Endodermal cell (in vitro differentiated cells): Measurements from ENCODE around the gene ZNF236. TPM values are rescaled to one million over a fixed set of nuclear protein-coding genes. Genes with fewer than 3 reads are reported as not detected.

Source experiments
- DNase-seq: peaks from one replicate; pipeline ENCODE4 v3.0.0-alpha.2; 2017
- H3K27ac ChIP-seq: 2 replicates; pipeline ENCODE4 v1.5.1; 2013; ENCODE audit warnings: mild to moderate bottlenecking, low read depth, low read length, moderate library complexity
- H3K27me3 ChIP-seq: 2 replicates; pipeline ENCODE4 v1.6.1; 2013; ENCODE audit warnings: mild to moderate bottlenecking, low read length, moderate library complexity; ENCODE audit not compliant: insufficient read depth, control insufficient read depth, poor library complexity, severe bottlenecking
- H3K36me3 ChIP-seq: 2 replicates; pipeline ENCODE4 v1.7.0; 2013; ENCODE audit warnings: mild to moderate bottlenecking, low read length, moderate library complexity; ENCODE audit not compliant: control insufficient read depth, insufficient read depth
- H3K4me1 ChIP-seq: one replicate; pipeline ENCODE4 v1.7.0; 2013; ENCODE audit warnings: low read length; ENCODE audit not compliant: control insufficient read depth, insufficient read depth
- H3K4me3 ChIP-seq: 2 replicates; pipeline ENCODE4 v1.5.1; 2013; ENCODE audit warnings: mild to moderate bottlenecking, low read length, moderate library complexity
- H3K9ac ChIP-seq: 2 replicates; pipeline ENCODE4 v1.6.1; 2013; ENCODE audit warnings: mild to moderate bottlenecking, low read length, moderate library complexity; ENCODE audit not compliant: poor library complexity, severe bottlenecking; ENCODE audit errors: extremely low read depth
- H3K9me3 ChIP-seq: 2 replicates; pipeline ENCODE4 v1.6.1; 2013; ENCODE audit warnings: mild to moderate bottlenecking, low read length, moderate library complexity; ENCODE audit not compliant: control insufficient read depth
- H3K27ac Mint-ChIP-seq: 2 replicates; pipeline ENCODE4 v1.8.0; 2020; ENCODE audit warnings: mixed read lengths
- H3K27me3 Mint-ChIP-seq: 2 replicates; pipeline ENCODE4 v1.8.0; 2021; ENCODE audit warnings: mild to moderate bottlenecking, mixed read lengths; ENCODE audit not compliant: insufficient read depth
- H3K36me3 Mint-ChIP-seq: 2 replicates; pipeline ENCODE4 v1.8.0; 2020; ENCODE audit warnings: low read depth, mixed read lengths
- H3K4me1 Mint-ChIP-seq: 2 replicates; pipeline ENCODE4 v1.8.0; 2020; ENCODE audit warnings: mixed read lengths
- H3K4me3 Mint-ChIP-seq: 2 replicates; pipeline ENCODE4 v1.8.0; 2020; ENCODE audit warnings: mild to moderate bottlenecking, moderate library complexity, mixed read lengths
- H3K9me3 Mint-ChIP-seq: 2 replicates; pipeline ENCODE4 v1.8.0; 2020; ENCODE audit warnings: mild to moderate bottlenecking, mixed read lengths
- CTCF ChIP-seq: fragments of 200-600 bp; sonication (generic); conservative IDR thresholded peaks from 2 replicates; pipeline ENCODE4 v1.5.0; 2021; ENCODE audit warnings: antibody characterized with exemption, mild to moderate bottlenecking
- WGBS, 2 experiments: methylation state at CpG; one replicate each; pipeline versions ENCODE4 v1.1.5 to v1.1.7; 2013; ENCODE audit warnings: missing lambda C conversion rate in 2 of 2, mixed read lengths in 1 of 2; ENCODE audit not compliant: insufficient coverage in 1 of 2, insufficient read length in 1 of 2; 5-methylcytosine and 5-hydroxymethylcytosine counted together
- total RNA-seq, 2 donors: library from RNA; stranded (reverse); fragmentation: NEBNext Ultra II Directional in 1 of 2; extraction: Animal tissue kit (Norgen Biotek cat#: 25700) in 1 of 2; gene quantifications; 2 replicates in 1 of 2; 3 replicates in 1 of 2; pipeline ENCODE4 v1.2.1, GENCODE V29; 2021

The ZNF236 gene
- total RNA-seq, 2 donors from 2014 or later: 27.0 to 28.3 TPM

DNA sequence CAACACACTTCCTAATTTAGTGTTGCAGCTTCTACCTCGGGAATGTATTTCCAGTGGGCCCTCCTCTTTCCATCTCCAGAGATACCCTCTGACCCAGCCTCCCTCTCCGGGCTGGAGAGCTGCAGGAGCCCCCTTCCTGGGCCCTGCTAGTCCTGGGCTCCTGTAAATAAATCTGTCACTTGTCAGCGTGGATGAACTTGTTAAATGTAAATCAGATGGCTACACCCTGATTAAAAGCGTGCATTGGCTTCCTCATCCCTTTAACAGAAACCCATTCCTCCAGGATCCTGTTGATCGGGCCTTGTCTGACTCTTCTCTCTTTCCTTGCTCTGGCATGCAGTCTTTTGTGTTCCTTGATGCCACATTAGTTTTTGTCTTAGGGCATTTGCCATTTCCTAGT, 2.4 kb downstream of the ZNF236 start:
- Histone ChIP-seq H3K36me3 (no peaks in the 10 kb centered on the region), H3K4me1 (no peaks in the 10 kb centered on the region), H3K4me3 (no peak overlapping the region), H3K27ac (no peak overlapping the region), H3K9ac (no peak overlapping the region), H3K9me3 (no peaks in the 10 kb centered on the region), H3K27me3 (no peaks in the 10 kb centered on the region)
- no peak for DNase-seq
- no peak for TF ChIP-seq CTCF
- H3K36me3 Mint-ChIP-seq: peaks cover 10% of the 10 kb centered on the region
- WGBS, 2 experiments: 83 to 86% methylated on average over 4 to 5 of the region's 5 CpGs
- peak overlapping the region; percentile 32 for H3K27ac Mint-ChIP-seq
- H3K4me1 Mint-ChIP-seq: peaks cover 26% of the 10 kb centered on the region
- peak overlapping the region; percentile 84 for H3K4me3 Mint-ChIP-seq
- no peaks in the 10 kb centered on the region for H3K27me3 Mint-ChIP-seq
- H3K9me3 Mint-ChIP-seq: no peaks in the 10 kb centered on the region

DNA sequence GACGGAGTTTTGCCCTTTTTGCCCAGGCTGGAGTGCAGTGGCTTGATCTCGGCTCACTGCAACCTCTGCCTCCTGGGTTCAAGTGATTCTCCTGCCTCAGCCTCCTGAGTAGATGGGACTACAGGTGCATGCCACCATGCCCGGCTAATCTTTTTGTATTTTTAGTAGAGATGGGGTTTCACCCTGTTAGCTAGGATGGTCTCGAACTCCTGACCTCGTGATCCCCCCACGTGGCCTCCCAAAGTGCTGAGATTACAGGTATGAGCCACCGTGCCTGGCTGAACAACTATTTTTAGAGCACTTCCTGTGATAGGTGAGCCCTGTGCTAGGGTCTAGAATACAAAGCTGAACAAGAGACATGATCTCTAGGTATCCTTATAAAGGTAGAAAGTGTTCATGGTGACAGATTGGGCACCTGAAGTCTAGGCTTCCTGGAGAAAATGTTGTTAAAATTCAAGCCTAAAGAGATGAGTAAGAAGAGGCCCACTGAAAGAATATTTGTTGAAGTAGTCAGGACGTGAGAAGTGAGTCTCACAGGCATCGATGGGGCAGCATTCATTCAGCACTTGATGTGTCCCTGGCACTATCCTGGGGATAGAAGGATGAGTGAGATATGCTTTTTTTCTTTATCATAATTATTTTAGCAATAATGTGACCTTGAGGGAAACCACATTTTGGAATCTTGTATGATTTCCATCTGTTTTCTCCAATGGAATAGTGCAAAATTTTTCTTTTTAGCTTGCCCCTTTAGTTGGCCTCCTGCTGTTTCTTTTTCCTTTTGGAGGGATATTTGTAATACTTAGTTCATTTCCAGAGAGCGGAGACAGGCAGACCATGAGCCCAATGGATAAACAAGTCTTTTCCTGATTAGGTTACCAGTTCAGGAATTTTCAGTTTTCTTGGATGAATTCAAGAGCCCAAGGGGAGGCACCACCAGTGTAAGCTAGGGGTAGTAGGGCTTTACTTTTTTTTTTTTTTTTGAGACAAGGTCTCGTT, 5.1 kb downstream of the ZNF236 start:
- no peaks in the 10 kb centered on the region for H3K4me1 ChIP-seq
- no peaks in the 10 kb centered on the region for H3K27me3 ChIP-seq
- no peaks in the 10 kb centered on the region for H3K36me3 ChIP-seq
- no peak overlapping the region for H3K9ac ChIP-seq
- H3K4me3 ChIP-seq: no peak overlapping the region
- H3K27me3 Mint-ChIP-seq: no peaks in the 10 kb centered on the region
- 92% methylated on average over 8 to 11 of the region's 11 CpGs for WGBS, 2 experiments
- no peak overlapping the region for H3K27ac ChIP-seq
- TF ChIP-seq CTCF: no peak
- peaks cover 21% of the 10 kb centered on the region for H3K4me1 Mint-ChIP-seq
- H3K9me3 Mint-ChIP-seq: peaks cover 2% of the 10 kb centered on the region
- H3K4me3 Mint-ChIP-seq: no peak overlapping the region
- no peak for DNase-seq
- H3K9me3 ChIP-seq: no peaks in the 10 kb centered on the region
- peaks cover 14% of the 10 kb centered on the region for H3K36me3 Mint-ChIP-seq
- no peak overlapping the region for H3K27ac Mint-ChIP-seq

GRCh38 chr18:76834379-76834778, 12.0 kb downstream of the ZNF236 start:
- Mint-ChIP-seq H3K4me1 (peaks cover 18% of the 10 kb centered on the region), H3K36me3 (peaks cover 13% of the 10 kb centered on the region), H3K27me3 (no peaks in the 10 kb centered on the region), H3K9me3 (peaks cover 2% of the 10 kb centered on the region), H3K4me3 (no peak overlapping the region), H3K27ac (no peak overlapping the region)
- no peak for TF ChIP-seq CTCF
- H3K9ac ChIP-seq: no peak overlapping the region
- peaks cover 10% of the 10 kb centered on the region for H3K4me1 ChIP-seq
- H3K27ac ChIP-seq: no peak overlapping the region
- WGBS, 2 experiments: 86 to 100% methylated on average over 5 to 6 of the region's 6 CpGs
- H3K27me3 ChIP-seq: no peaks in the 10 kb centered on the region
- H3K36me3 ChIP-seq: no peaks in the 10 kb centered on the region
- no peak overlapping the region for H3K4me3 ChIP-seq
- DNase-seq: no peak
- H3K9me3 ChIP-seq: no peaks in the 10 kb centered on the region
